Mucosa of gallbladder (tissue), 1 donor: Measurements from ENCODE around the gene SLC6A3. TPM values are rescaled to one million over a fixed set of nuclear protein-coding genes. Genes with fewer than 3 reads are reported as not detected.

ENCODE experiments used
- DNase-seq: peaks from one replicate; pipeline ENCODE4 v3.0.0-alpha.2; 2020; ENCODE audit warnings: low spot score
- total RNA-seq: library from RNA; stranded (reverse); gene quantifications from one replicate; pipeline ENCODE4 v1.2.1, GENCODE V29; 2021
- donor health status: DM: no; HTN: no; CAD: no.

SLC6A3 gene
- total RNA-seq, result 0.23 TPM

- DNase-seq, result no peak
Measured at GRCh38 chr5:1445313-1445688, at the start of gene SLC6A3. Gene SLC6A3 (minus strand): TSS chr5:1445440. CDS start chr5:1443197, 2,243 bp downstream.

DNA sequence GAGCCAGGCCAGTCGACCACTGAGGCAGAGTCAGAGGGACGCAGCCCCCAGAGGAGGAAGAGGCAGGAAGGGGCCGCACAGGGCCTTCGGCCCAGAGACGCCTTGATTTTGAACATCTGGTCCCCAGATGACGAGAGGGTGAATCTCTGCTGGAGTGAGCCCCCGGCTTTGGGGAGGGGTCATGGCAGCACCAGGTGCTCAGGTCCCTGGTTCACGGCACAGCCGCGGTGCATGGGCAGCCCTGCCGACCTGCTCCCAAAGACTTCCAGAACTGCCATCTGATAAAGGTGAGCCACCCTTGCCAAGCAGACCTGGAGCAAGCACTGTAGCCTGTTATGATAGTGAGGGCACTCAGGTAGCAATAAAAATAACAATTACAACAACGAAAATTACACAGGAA is 48.7 kb upstream of the SLC6A3 start:
- no peak for DNase-seq

DNA sequence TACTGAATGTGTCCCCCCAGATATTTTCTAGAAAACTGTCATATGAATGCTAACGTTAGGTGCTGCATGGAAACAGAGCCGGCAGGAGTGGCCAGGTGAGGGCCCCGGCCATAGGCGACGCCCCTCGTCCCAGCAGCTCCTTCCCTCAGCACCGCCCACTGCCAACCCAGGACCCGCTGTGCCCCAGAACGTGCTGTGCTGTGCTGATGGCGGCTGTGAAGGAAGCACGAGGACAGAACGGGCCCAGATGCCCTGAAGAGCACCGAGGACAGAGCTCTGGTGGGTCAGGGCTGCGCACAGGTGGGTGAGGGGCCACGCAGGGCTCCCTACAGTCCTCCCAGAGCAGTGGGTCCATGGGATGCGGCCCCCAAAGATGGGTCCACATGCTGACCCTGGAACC is 48.2 kb upstream of the SLC6A3 start:
- no peak for DNase-seq

- DNase-seq, result no peak
Measured at GRCh38 chr5:1492757-1493156, 47.5 kb upstream of the SLC6A3 start.

- DNase-seq, result no peak
Measured at GRCh38 chr5:1490376-1490775, 45.1 kb upstream of the SLC6A3 start.

DNA sequence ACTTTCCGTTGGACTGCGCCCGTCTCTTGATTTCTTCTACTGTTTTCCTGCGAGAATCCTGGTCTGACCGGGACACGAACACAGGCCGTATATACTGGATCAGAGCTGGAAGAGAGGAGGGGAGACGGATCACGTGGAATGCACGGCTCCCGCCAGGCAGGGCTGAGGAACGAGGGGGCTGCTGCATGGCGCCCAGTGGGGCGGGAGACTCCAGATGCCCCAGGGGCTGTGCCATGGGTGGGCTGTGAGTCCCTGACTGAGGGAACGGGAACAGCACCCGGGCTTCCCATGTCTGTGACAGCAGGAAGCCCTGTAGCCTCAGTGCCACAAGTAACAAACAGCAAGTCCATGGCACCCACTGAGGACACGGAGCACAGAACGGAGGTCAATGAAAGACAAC is 44.5 kb upstream of the SLC6A3 start:
- DNase-seq, result no peak

DNA sequence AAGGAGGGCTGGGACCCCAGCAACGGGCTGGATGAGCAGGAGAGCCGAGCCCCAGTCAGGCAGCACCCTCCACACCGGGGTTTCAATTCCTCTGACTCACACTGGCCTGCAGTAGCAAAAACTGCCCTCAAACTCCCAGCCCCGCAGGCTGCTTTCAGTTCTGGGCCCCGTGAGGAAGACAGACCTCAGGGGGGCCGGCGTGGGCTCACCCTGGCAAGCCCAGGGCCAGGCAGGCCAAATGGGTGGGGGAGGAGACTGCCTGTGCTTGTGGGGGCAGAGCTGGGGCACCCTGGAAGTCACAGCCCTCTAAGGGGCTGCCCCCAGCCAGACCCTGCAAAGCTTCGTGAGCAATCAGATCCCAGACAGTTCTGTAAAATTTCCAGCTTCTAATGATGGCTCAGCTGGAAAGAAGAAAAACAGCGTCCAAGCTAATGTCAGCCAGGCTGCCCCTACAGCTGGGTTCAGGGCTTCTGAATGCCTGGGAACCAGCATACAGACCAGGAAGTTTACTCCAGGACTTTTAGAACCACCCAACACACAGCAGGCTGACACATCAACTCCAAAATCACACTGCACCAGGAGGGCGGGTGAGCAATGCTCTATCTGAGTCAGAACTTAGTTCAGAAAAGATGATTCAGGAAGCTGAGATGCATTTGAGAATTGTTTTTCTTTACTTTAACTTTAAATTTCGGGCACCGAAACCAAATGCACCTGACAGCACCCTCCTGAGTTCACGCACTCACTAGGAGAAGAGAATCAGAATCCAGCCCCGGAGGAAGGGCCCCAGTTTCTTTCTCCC is 43.8 kb upstream of the SLC6A3 start:
- DNase-seq, result no peak

- DNase-seq, result no peak
Measured at GRCh38 chr5:1487079-1487764, 42.0 kb upstream of the SLC6A3 start.

DNA sequence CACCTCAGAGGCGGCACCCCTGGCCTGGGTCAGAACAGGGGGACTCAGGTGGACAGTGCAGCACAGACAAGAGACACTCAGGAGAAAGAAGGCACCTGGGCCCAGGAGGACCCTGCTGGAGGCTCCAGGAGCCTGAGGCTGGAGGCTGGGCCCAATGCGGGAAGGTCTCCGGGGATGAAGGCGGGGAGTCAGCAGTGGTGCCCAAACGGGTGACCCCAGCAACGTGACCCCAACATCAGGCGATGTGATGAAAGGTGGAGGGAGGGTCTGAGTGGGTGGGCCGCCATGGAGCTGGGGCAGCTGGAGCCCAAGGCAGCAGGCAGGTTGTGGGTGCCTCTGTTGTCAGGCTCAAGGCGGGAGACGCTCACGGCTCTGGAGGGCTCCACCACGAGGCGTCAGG is 41.0 kb upstream of the SLC6A3 start:
- DNase-seq, result no peak

DNA sequence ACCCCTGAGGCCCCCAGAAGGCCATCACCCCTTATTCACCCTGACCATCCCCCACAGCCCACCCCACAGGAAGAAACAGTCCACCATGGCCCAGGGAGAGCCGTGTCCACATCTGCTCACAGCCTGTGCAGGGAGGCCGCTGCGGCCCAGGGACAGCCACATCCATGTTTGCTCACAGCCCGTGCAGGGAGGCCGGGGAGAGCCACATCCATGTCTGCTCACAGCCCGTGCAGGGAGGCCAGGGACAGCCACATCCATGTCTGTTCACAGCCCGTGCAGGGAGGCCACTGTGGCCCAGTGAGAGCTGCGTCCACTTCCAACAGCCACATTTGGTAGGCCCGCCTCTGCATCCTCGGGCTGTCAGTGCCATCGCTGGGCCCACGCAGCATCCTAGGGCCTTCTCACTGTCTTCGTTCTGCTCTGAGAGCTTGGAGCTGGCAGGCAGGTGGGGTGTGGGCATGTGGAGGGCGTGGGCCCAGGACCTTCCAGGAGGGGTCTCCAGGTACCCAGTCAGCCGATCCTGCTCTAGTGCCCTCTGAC is 40.4 kb upstream of the SLC6A3 start:
- no peak for DNase-seq

GRCh38 chr5:1484730-1485578 is 39.7 kb upstream of the SLC6A3 start:
- no peak for DNase-seq

DNA sequence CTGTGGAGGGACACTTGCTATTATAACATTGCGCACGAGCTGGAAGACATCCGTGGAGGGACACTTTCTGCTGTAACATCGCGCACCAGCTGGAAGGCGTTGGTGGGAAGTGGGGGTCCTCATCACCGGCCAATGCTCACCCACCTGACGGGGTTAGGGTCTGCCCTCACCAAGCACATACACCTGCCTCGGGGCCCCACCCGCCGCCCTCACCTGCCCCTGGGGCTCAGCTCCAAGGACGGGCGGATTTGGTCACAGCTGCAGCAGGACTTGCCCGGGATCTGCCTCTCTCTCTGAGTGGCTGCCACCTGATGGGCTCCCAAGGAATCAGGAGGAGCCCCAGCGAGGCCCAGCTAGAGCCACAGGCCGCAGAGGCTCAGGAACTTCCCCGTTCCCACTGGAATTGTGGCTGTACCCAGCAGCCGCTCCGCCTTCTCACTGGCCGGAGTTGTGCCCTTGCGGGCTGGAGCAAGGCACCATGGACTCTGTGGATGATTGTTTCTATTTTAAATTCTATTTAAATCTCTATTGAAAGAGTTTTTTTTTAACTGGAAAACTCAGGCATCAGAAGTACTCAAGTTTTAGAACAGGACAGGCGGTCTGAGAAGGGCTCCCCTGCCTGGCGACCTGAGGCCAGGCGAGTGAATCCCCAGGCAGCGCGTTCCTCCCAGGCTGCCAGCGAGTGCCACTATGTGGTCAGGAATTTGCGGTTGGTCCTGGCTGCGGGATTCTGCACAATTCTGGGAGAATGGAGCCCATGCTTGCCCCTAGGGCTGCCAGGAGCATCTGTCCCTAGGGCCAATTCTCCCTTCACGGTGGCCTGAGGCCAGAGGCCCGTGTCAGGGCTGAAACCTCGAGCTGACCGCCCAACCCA is 38.9 kb upstream of the SLC6A3 start:
- no peak for DNase-seq

GRCh38 chr5:1483064-1483463 is 37.8 kb upstream of the SLC6A3 start:
- no peak for DNase-seq

DNA sequence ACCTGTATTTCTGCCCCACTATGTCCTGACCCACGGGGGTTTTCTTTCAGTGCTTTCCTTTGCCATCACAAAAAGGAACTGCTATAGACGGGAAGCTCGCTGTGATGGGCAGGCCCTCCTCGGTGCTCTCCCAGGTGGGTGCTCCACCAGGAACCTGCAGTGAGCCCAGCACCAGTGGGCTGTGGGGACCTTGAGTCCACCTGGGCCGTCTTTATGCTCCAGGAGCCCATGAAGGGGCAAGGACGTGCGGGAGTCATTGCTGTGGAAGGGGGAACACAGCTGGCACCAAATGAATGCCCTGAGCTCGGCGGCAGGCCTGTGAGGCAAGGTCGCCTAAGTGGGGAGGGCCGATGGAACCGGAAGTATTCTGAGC is 36.7 kb upstream of the SLC6A3 start:
- DNase-seq, result no peak

- no peak for DNase-seq
Measured at GRCh38 chr5:1481266-1481958, 36.2 kb upstream of the SLC6A3 start.

DNA sequence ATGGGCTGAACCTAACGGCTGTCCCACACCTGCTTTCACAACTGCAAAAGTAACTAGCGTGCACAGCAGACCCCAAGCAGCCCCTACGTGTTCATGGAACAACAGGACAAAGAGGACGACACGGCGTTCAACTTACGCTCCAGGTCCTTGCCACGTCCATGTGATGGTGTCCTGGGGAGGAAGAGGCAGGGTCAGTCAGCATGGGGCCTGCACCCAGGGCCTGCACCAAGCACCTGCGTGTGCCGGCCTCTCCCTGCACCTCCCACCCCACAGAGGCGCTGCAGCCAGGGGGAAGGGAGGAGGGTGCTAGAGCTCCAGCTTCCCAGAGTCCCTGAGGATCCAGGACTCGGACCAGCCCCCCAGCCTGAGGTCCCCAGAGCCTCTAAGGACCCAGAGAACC is 35.6 kb upstream of the SLC6A3 start:
- no peak for DNase-seq

GRCh38 chr5:1480217-1480616 is 35.0 kb upstream of the SLC6A3 start:
- DNase-seq, result peak; percentile 43

DNA sequence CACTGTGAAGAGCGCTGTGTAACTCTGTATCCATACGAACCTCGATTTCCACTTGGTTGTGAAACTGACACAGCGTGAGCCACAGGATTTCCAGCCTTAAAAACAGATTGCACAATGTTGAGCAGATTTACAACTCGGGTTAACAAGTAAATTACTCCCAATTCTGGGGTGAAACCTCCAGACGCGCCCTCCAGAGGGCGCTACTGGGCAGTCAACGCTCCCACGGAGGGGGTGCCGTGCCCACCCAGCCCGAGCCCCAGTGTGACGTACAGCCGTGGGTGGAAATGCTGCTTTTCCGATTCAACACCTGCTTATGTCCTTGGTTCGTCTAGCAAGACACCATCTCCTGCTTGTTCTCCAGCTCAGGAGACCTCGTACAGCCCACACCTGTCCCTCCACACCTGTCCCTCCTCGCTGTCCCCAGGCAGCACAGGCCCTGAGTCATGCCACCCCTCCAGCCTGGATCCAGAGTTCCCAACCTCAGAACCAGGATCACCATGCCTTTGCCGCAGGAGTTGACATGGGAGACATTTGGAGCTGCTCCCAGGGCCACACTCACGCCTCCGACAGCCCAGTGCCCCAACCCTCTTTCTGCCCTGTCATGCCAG is 34.4 kb upstream of the SLC6A3 start:
- DNase-seq, result no peak

GRCh38 chr5:1479066-1479465 is 33.8 kb upstream of the SLC6A3 start:
- no peak for DNase-seq
